ENCODE measurements around the gene INKA1.

Gene INKA1

DNA sequence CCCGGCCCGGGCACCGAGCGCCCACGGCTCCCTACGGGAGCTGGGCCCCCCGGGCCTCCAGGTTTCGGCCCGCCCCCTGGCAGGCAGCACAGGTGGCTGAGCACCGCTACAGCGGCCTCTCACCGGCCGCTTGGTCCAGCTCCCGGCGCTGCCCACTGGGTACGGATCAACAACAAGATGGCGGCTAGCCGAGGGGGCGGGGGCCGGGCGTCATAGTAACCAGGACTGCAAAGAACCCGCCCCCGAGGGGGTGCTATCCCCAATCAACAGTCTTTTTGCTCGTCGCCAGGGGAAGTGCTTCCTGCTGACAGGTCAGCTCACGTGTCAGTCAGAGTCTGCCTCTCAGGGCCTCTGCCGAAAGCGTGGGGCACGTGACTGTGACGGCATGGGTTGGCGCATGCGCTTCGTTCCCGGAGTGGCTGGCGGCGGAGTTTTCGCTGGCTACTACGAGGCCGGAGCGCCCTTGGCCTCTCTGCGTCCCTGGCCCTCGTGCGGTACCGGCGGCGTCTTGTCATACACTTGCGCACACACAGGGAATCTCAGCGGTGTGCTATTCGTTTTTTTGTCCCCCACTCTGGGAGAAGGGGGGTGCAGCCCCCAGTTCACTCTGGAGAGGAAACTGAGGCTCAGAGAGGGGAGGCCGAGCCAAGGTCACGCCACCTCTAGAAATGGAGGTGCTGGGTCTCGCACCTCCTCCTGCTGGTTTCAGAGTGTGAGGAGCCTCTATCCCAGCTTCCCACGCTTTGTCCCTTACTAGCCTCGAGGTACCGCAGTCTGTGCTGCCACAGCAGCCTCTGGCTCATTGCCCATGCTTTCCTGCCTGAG is 16.5 kb upstream of the INKA1 start, which contains the start of gene IP6K1:
TSS of gene IP6K1 (minus strand) at position 186 of the 825 bp plus-strand sequence. CDS start 38,502 bp downstream, outside the sequence.
- Histone ChIP-seq H3K27ac (ENCODE audit: insufficient read depth, low read length, poor library complexity, severe bottlenecking) (peak within 1 kb of the TSS; percentile 96), H3K27me3 (replicated peaks; ENCODE audit: control insufficient read depth, insufficient read depth, low read length, poor library complexity, severe bottlenecking) (no peaks in the 10 kb centered on the region), H3K4me1 (ENCODE audit: control insufficient read depth, insufficient read depth, low read length, poor library complexity, severe bottlenecking) (peaks cover 13% of the 10 kb centered on the region), H3K4me3 (ENCODE audit: insufficient read depth, low read depth, low read length, poor library complexity, severe bottlenecking) (peak within 1 kb of the TSS; percentile 98), H3K36me3 (ENCODE audit: control insufficient read depth, insufficient read depth, low read length) (peaks cover 4% of the 10 kb centered on the region), H3K9me3 (ENCODE audit: control insufficient read depth, low read length) (no peaks in the 10 kb centered on the region)
- DNase-seq, result peak; percentile 97 to 100 (median 100)

- peak overlapping the region; percentile 98 for H3K4me3 ChIP-seq (ENCODE audit: insufficient read depth, low read depth, low read length, poor library complexity, severe bottlenecking)
- H3K4me1 ChIP-seq (ENCODE audit: control insufficient read depth, insufficient read depth, low read length, poor library complexity, severe bottlenecking), result peaks cover 13% of the 10 kb centered on the region
- DNase-seq, result no peak
- H3K9me3 ChIP-seq (ENCODE audit: control insufficient read depth, low read length), result no peaks in the 10 kb centered on the region
- H3K36me3 ChIP-seq (ENCODE audit: control insufficient read depth, insufficient read depth, low read length), result peaks cover 4% of the 10 kb centered on the region
- H3K27ac ChIP-seq (ENCODE audit: insufficient read depth, low read length, poor library complexity, severe bottlenecking), result peak overlapping the region; percentile 96
- H3K27me3 ChIP-seq (replicated peaks; ENCODE audit: control insufficient read depth, insufficient read depth, low read length, poor library complexity, severe bottlenecking), result no peaks in the 10 kb centered on the region
Measured at GRCh38 chr3:49787182-49787464, 15.9 kb upstream of the INKA1 start.

- Histone ChIP-seq H3K4me3 (ENCODE audit: insufficient read depth, low read depth, low read length, poor library complexity, severe bottlenecking) (no peak overlapping the region), H3K36me3 (ENCODE audit: control insufficient read depth, insufficient read depth, low read length) (peaks cover under 1% of the 10 kb centered on the region), H3K4me1 (ENCODE audit: control insufficient read depth, insufficient read depth, low read length, poor library complexity, severe bottlenecking) (peaks cover 13% of the 10 kb centered on the region), H3K27me3 (replicated peaks; ENCODE audit: control insufficient read depth, insufficient read depth, low read length, poor library complexity, severe bottlenecking) (no peaks in the 10 kb centered on the region), H3K9me3 (ENCODE audit: control insufficient read depth, low read length) (no peaks in the 10 kb centered on the region), H3K27ac (ENCODE audit: insufficient read depth, low read length, poor library complexity, severe bottlenecking) (no peak overlapping the region)
- no peak for DNase-seq
Measured at GRCh38 chr3:49787536-49787935, 15.5 kb upstream of the INKA1 start.

DNA sequence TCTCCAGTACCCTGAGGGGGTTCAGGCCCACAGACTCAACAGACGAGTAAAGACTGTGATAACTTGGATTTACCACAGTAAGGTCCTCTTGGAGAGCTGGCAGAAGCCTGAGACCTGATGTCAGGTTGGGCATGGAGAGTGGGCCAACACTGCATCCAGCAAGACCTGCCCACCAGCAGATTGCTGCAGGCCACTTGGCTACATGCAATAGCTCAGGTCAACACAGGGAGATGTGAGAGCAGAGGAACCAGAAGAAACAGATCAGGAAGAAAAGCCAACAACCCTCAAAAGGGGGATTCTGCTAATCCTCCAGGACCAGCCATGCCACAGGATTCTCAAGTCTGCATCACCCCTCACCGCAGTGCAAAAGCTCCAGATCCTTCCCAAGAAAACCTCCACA is 15.0 kb upstream of the INKA1 start:
- peaks cover 13% of the 10 kb centered on the region for H3K4me1 ChIP-seq (ENCODE audit: control insufficient read depth, insufficient read depth, low read length, poor library complexity, severe bottlenecking)
- DNase-seq, result no peak

DNA sequence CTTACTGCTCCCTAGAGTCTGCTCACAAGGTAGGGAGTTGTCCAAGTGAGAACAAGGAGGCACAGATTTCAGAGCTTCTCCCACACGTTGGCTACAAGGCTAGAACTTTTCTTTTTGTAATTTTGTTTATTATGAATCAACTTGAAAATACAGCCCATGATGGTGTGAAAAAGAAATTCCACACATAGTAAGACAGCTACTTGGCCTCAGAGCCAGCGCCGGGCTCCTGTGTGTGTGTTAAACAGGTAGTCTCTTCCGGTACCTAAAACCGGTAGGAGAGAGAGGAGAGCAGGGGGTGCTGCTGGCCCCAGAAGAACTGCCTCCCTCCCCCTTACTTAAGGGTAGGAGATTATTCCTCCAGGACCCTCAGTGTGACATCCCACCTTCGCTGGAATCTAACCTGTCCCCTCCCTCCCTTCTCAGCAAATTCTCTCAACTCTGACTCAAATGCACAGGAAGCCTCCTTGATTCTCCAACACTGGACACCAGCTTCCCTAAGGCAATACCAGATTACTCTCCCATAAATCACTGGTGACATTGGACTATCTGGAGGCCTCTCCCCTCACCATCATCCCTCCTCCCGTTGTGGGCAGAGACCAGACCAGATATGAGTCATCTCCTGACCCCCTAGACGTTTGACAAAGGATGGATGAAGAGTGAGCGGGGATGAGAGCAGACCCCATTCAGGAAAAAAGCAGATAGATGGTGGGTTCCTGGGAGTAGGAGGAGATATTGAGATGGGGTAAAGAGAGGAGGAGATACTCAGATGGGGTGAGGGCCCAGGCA is 12.2 kb upstream of the INKA1 start:
- Histone ChIP-seq H3K27ac (ENCODE audit: insufficient read depth, low read length, poor library complexity, severe bottlenecking) (no peak overlapping the region), H3K9me3 (ENCODE audit: control insufficient read depth, low read length) (no peaks in the 10 kb centered on the region), H3K4me3 (ENCODE audit: insufficient read depth, low read depth, low read length, poor library complexity, severe bottlenecking) (no peak overlapping the region), H3K4me1 (ENCODE audit: control insufficient read depth, insufficient read depth, low read length, poor library complexity, severe bottlenecking) (peaks cover 10% of the 10 kb centered on the region), H3K36me3 (ENCODE audit: control insufficient read depth, insufficient read depth, low read length) (no peaks in the 10 kb centered on the region), H3K27me3 (replicated peaks; ENCODE audit: control insufficient read depth, insufficient read depth, low read length, poor library complexity, severe bottlenecking) (no peaks in the 10 kb centered on the region)
- no peak for DNase-seq

More for the DNA sequence above, 15.0 kb upstream of the INKA1 start:
- H3K4me3 ChIP-seq (ENCODE audit: insufficient read depth, low read depth, low read length, poor library complexity, severe bottlenecking), result no peak overlapping the region
- no peaks in the 10 kb centered on the region for H3K9me3 ChIP-seq (ENCODE audit: control insufficient read depth, low read length)
- no peak overlapping the region for H3K27ac ChIP-seq (ENCODE audit: insufficient read depth, low read length, poor library complexity, severe bottlenecking)
- H3K27me3 ChIP-seq (replicated peaks; ENCODE audit: control insufficient read depth, insufficient read depth, low read length, poor library complexity, severe bottlenecking), result no peaks in the 10 kb centered on the region
- H3K36me3 ChIP-seq (ENCODE audit: control insufficient read depth, insufficient read depth, low read length), result no peaks in the 10 kb centered on the region

- Histone ChIP-seq H3K27me3 (replicated peaks; ENCODE audit: control insufficient read depth, insufficient read depth, low read length, poor library complexity, severe bottlenecking) (no peaks in the 10 kb centered on the region), H3K9me3 (ENCODE audit: control insufficient read depth, low read length) (no peaks in the 10 kb centered on the region), H3K4me3 (ENCODE audit: insufficient read depth, low read depth, low read length, poor library complexity, severe bottlenecking) (no peak overlapping the region), H3K36me3 (ENCODE audit: control insufficient read depth, insufficient read depth, low read length) (no peaks in the 10 kb centered on the region), H3K27ac (ENCODE audit: insufficient read depth, low read length, poor library complexity, severe bottlenecking) (no peak overlapping the region), H3K4me1 (ENCODE audit: control insufficient read depth, insufficient read depth, low read length, poor library complexity, severe bottlenecking) (peaks cover 10% of the 10 kb centered on the region)
- no peak for DNase-seq
Measured at GRCh38 chr3:49791571-49791970, 11.5 kb upstream of the INKA1 start.

GRCh38 chr3:49792371-49793150 is 10.5 kb upstream of the INKA1 start:
- DNase-seq, result no peak

DNA sequence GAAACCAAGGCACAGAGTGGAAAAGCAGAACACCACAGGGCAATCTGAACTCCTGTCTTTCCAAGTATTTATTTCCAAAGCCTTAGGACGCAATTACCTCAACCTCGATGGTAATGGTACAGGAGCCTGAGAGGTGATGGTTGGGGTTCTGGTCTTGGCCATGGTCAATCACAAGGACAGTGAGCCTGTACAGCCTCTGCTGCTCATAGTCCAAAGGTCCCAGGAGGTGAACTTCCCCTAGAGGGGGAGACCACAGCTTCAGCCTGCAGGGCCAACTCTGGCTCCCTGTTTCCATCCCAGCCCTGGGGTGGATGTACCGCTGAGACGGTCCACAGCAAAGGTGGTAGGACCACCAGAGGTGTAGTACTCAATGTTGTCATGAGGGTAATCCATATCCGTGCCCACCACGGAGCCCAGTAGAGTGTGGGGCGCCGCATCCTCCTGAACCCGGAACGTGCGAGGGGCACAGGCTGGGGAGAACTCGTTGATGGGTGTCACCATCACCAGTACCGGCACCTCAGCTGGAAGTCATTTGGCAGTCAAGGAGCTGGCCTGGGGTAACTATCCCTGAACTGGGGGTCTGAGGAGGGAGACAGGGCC is 9.5 kb upstream of the INKA1 start:
- no peak for DNase-seq
- Histone ChIP-seq H3K4me3 (ENCODE audit: insufficient read depth, low read depth, low read length, poor library complexity, severe bottlenecking) (no peak overlapping the region), H3K9me3 (ENCODE audit: control insufficient read depth, low read length) (no peaks in the 10 kb centered on the region), H3K4me1 (ENCODE audit: control insufficient read depth, insufficient read depth, low read length, poor library complexity, severe bottlenecking) (peaks cover 3% of the 10 kb centered on the region), H3K27me3 (replicated peaks; ENCODE audit: control insufficient read depth, insufficient read depth, low read length, poor library complexity, severe bottlenecking) (no peaks in the 10 kb centered on the region), H3K27ac (ENCODE audit: insufficient read depth, low read length, poor library complexity, severe bottlenecking) (no peak overlapping the region), H3K36me3 (ENCODE audit: control insufficient read depth, insufficient read depth, low read length) (no peaks in the 10 kb centered on the region)

More at GRCh38 chr3:49792371-49793150, 10.5 kb upstream of the INKA1 start:
- Histone ChIP-seq H3K4me1 (ENCODE audit: control insufficient read depth, insufficient read depth, low read length, poor library complexity, severe bottlenecking) (peaks cover 3% of the 10 kb centered on the region), H3K36me3 (ENCODE audit: control insufficient read depth, insufficient read depth, low read length) (no peaks in the 10 kb centered on the region), H3K27ac (ENCODE audit: insufficient read depth, low read length, poor library complexity, severe bottlenecking) (no peak overlapping the region), H3K9me3 (ENCODE audit: control insufficient read depth, low read length) (no peaks in the 10 kb centered on the region), H3K4me3 (ENCODE audit: insufficient read depth, low read depth, low read length, poor library complexity, severe bottlenecking) (no peak overlapping the region), H3K27me3 (replicated peaks; ENCODE audit: control insufficient read depth, insufficient read depth, low read length, poor library complexity, severe bottlenecking) (no peaks in the 10 kb centered on the region)

DNA sequence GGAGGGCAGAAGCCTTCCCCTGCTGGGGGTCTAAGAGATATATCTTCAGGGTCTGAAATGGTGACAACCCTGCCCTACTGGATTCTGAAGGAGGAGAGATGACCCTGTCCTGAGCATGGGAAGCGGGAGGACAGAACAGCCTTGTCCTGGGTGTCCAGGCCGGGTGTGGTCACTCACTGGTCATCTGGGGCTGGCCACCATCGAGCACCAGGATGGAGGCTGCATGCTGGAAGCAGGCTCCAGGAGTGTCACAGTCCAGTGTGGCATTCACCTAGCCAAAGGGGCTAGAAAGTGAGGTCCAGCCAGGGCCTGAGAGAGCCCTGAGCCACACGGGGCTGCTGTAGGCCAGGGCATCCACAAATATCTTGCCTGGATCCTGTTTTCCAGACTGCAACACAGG is 8.6 kb upstream of the INKA1 start:
- H3K27me3 ChIP-seq (replicated peaks; ENCODE audit: control insufficient read depth, insufficient read depth, low read length, poor library complexity, severe bottlenecking), result no peaks in the 10 kb centered on the region
- no peak for DNase-seq
- no peaks in the 10 kb centered on the region for H3K9me3 ChIP-seq (ENCODE audit: control insufficient read depth, low read length)
- peaks cover 3% of the 10 kb centered on the region for H3K4me1 ChIP-seq (ENCODE audit: control insufficient read depth, insufficient read depth, low read length, poor library complexity, severe bottlenecking)
- H3K27ac ChIP-seq (ENCODE audit: insufficient read depth, low read length, poor library complexity, severe bottlenecking), result no peak overlapping the region
- H3K36me3 ChIP-seq (ENCODE audit: control insufficient read depth, insufficient read depth, low read length), result no peaks in the 10 kb centered on the region
- H3K4me3 ChIP-seq (ENCODE audit: insufficient read depth, low read depth, low read length, poor library complexity, severe bottlenecking), result no peak overlapping the region

Data from effector memory CD4-positive, alpha-beta T cell (primary cell).